ENCODE results near the gene CAND2.
"Not testable (repeated sequence)": the region's sequence is repeated elsewhere in the genome, so short reads cannot be mapped to it uniquely, and the experiment has no call there.

DNA sequence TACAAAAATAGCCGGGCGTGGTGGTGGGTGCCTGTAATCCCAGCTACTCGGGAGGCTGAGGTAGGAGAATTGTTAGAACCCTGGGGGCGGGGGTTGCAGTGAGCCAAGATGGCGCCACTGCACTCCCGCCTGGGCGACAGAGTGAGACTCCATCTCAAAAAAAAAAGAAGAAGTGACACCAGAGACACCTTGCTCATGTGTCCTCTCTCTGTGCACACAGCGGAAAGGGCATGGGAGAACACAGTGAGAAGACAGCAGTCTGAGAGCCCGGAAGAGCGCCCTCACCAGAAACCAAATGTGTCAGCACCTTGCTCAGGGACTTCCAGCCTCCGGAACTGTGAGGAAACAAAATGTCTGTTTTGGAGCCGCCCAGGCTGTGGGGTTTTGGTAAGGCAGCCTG is 85.4 kb downstream of the CAND2 start:
- TF ChIP-seq CTCF (conservative IDR thresholded peaks at IDR 0.05); ZFX (IDR thresholded peaks at IDR 0.05): not testable (repeated sequence)

Data from C4-2B (cell line).